CD4-positive, alpha-beta T cell treated with Interleukin-15 for 4 hours (primary cell): ENCODE measurements around the gene C10orf71.

ENCODE experiments used
- DNase-seq: peaks from one replicate; pipeline ENCODE4 v3.0.0-alpha.2; 2020; ENCODE audit warnings: low spot score

Gene C10orf71

DNA sequence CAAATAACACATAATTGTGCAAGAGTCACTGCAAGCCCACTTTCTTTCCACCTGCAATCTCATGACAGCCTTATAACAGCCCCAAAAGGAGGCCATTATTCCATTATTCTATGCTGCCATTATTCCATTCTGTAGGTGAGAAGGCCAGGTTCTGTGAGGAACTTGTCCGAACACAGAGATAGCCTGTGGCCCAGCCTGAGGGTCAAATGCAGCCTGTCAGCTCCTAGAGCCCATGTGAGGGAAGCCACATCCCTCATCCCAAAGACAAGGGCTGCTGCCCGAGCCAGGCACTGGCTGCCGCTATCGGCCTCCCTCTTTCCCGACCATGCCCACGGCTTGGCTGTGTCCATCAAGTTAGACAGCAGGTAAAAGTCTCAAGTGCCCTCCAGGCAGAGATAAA lies 24.1 kb upstream of the C10orf71 start:
- DNase-seq = no peak

DNA sequence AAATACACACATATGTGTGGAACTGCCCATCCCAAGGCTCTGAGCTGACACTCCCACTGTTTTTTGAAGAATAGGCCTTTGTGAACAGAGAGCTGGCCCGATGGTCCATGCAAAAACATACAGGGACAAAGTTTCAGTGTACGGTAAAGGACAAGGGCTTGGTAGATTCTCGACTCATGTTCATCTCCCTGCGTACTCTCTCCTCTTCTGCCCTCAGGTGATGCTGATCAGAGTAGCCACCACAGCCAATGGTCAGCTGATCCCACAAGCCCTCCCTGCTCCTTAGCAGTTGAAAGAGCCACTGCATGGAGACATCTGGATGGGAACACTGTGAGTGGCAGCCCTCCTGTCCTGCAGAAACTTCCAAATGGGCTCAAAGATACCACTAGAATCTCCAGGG lies 23.1 kb upstream of the C10orf71 start:
- no peak for DNase-seq

GRCh38 chr10:49276596-49276995 lies 22.4 kb upstream of the C10orf71 start:
- DNase-seq = no peak

- DNase-seq = no peak
Measured at GRCh38 chr10:49277973-49278372, 21.0 kb upstream of the C10orf71 start.

DNA sequence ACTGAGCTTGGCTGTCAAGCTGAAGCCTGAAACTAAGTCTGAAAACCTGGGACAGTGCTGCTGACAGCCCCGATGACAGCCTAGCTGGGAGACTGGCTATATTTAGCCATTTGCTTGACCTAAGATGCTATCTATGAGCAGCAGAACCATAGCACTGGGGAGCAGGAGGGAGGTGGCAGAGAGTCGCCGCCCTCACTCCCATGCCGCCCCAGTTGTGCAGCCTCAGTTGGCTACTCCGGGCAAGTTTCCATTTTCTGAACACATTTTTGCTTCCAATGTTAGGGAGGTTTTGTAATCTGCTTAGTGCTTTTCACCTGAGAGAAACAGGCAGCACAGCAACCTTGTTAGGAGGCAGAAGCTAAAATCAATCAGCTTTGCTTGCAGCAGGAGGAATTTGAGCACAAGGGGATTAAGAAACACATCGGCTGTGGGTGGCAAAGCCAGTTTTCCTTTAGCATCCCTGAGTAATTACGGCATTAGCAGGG lies 20.4 kb upstream of the C10orf71 start:
- no peak for DNase-seq

- DNase-seq = no peak
Measured at GRCh38 chr10:49279015-49279880, 19.7 kb upstream of the C10orf71 start.

GRCh38 chr10:49280001-49280408 lies 19.0 kb upstream of the C10orf71 start:
- no peak for DNase-seq

- DNase-seq = no peak
Measured at GRCh38 chr10:49281461-49281860, 17.5 kb upstream of the C10orf71 start.

DNA sequence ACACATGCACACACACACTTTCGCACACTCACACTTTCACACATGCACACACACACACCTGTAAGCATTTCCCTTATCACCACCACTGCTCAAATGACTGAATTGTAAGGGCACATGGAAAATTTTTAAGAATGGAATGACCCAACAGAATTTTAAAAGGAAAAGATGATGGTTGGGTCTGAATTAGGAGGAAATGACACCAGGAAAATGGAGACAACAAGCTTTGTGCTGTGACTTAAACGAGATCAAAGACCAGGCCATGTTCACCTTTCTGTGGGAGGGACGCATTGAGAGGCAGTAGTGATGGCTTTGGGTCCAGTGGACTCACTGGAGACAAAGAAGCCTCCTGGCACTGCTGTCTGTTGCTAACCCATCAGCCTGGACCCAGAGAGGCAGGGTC lies 16.7 kb upstream of the C10orf71 start:
- no peak for DNase-seq

- no peak for DNase-seq
Measured at GRCh38 chr10:49282879-49283341, 16.1 kb upstream of the C10orf71 start.

DNA sequence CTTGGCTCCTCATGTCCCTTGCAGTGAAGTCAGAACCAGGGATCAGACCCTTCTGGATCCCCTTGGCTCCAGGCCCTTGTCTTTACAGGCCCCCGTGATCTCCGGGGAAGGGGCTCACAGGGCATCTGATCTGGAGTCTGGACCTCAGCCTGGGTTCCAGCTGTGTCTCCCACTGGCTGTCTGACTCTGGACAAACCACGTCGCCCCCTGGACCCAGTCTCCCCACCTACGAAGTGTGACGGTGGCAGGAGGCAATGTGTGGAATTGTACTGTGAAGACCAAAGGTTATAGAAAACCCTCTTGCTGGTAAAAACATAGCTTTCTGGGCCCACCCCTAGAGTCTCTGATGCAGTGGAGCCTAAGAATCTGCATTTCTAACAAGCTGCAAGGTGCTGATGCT lies 15.5 kb upstream of the C10orf71 start:
- no peak for DNase-seq

GRCh38 chr10:49284356-49284755 lies 14.6 kb upstream of the C10orf71 start:
- no peak for DNase-seq

DNA sequence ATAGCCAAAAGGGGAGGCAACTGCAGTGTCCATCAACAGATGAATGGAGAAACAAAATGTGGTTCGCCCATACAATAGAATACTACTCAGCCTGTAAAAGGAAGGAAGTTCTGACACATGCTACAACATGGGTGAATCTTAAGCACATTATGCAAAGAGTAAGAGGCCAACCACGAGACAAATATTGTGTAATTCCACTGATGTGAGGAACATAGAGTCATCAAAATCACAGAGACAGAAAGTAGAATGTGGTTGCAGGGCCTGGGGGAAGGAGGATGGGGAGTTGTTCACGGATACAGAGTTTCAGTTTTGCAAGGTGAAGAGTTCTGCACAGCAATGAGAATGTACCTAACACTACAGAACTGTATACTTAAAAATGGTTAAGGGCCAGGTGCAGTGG lies 13.7 kb upstream of the C10orf71 start:
- DNase-seq = no peak

DNA sequence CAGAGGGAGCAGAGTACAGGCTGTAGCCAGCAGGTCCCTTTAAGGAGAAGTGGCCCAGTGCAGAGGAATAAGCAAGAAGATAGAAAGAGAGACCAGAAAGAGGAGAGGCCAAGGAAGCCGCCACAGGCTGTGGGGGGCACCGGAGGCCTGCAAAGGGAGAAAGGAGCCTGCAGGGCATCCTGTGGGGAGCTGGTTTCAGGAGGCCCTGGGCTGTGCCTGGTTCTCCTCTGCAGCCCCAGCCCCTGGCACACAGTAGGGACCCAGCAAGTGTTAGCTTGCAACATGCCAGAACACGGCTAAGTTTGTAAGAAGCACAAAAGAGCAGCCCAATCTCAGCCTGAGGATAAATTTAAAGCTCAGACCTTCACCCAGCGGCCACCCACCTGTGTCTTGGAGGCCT lies 12.3 kb upstream of the C10orf71 start:
- DNase-seq = no peak

- no peak for DNase-seq
Measured at GRCh38 chr10:49287689-49288340, 11.2 kb upstream of the C10orf71 start.

- DNase-seq = no peak
Measured at GRCh38 chr10:49288341-49289065, 10.5 kb upstream of the C10orf71 start.

- no peak for DNase-seq
Measured at GRCh38 chr10:49289480-49289879, 9.5 kb upstream of the C10orf71 start.

DNA sequence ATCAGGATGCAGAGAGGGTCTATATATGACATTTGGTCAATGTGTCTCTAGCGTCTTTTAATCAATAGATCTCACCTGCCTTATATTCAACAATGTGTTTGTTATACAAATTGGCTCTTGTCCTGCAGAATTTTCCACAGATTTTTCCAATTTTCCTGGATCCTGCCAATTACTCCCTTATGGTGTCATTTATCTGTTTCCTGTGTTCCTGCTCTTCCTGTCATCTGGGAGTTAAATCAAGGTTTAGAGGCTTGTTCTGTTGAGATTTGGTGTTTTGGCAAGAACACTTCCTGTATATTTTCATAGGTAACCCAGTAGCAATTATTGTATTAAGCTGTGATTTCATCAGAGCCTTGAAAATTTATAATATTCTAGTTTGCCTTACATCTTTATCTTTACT lies 8.8 kb upstream of the C10orf71 start:
- DNase-seq = no peak

- no peak for DNase-seq
Measured at GRCh38 chr10:49290607-49291006, 8.4 kb upstream of the C10orf71 start.

GRCh38 chr10:49292565-49293207 lies 6.3 kb upstream of the C10orf71 start:
- DNase-seq = no peak

GRCh38 chr10:49293208-49293603 lies 5.8 kb upstream of the C10orf71 start:
- DNase-seq = no peak

- DNase-seq = no peak
Measured at GRCh38 chr10:49294731-49295130, 4.2 kb upstream of the C10orf71 start.
